ENCODE measurements around the gene RAI1. TPM values are rescaled to one million over a fixed set of nuclear protein-coding genes. Genes with fewer than 3 reads are reported as not detected.
A peak's percentile ranks its signal among the peaks of the same experiment; 100 is the strongest.

Gene RAI1
- total RNA-seq, 1 experiment from 2014 or later, result 8.8 TPM

GRCh38 chr17:17766077-17766743 lies 85.0 kb downstream of the RAI1 start:
- no peak for DNase-seq (ENCODE audit: low spot score)

- DNase-seq (ENCODE audit: low spot score), result no peak
These were observed 85.5 kb downstream of the RAI1 start for GRCh38 chr17:17766744-17767120.

- DNase-seq (ENCODE audit: low spot score), result no peak
These were observed 86.1 kb downstream of the RAI1 start for GRCh38 chr17:17767154-17767869.

GRCh38 chr17:17767887-17768418 lies 86.7 kb downstream of the RAI1 start:
- DNase-seq (ENCODE audit: low spot score), result no peak

GRCh38 chr17:17768424-17769088 lies 87.3 kb downstream of the RAI1 start:
- peak; percentile 55 for DNase-seq (ENCODE audit: low spot score)

GRCh38 chr17:17769869-17770631 lies 88.8 kb downstream of the RAI1 start:
- no peak for DNase-seq (ENCODE audit: low spot score)

- DNase-seq (ENCODE audit: low spot score), result no peak
These were observed 89.4 kb downstream of the RAI1 start for GRCh38 chr17:17770632-17771044.

- no peak for DNase-seq (ENCODE audit: low spot score)
These were observed 90.4 kb downstream of the RAI1 start for GRCh38 chr17:17771498-17772201.

GRCh38 chr17:17772231-17772630 lies 91.0 kb downstream of the RAI1 start:
- DNase-seq (ENCODE audit: low spot score), result no peak

GRCh38 chr17:17774009-17774881 lies 93.0 kb downstream of the RAI1 start:
- DNase-seq (ENCODE audit: low spot score), result peak; percentile 43

GRCh38 chr17:17776889-17777288 lies 95.6 kb downstream of the RAI1 start:
- no peak for DNase-seq (ENCODE audit: low spot score)

- no peak for DNase-seq (ENCODE audit: low spot score)
These were observed 97.2 kb downstream of the RAI1 start for GRCh38 chr17:17778308-17779014.

- DNase-seq (ENCODE audit: low spot score), result no peak
These were observed 97.9 kb downstream of the RAI1 start for GRCh38 chr17:17779015-17779611.

GRCh38 chr17:17780922-17781590 lies 99.8 kb downstream of the RAI1 start:
- peak; percentile 46 for DNase-seq (ENCODE audit: low spot score)

- peak; percentile 64 for DNase-seq (ENCODE audit: low spot score)
These were observed 100.6 kb downstream of the RAI1 start for GRCh38 chr17:17781591-17782496.

- DNase-seq (ENCODE audit: low spot score), result no peak
These were observed 101.4 kb downstream of the RAI1 start for GRCh38 chr17:17782523-17783115.
